ENCODE measurements around the gene RHOBTB1.
"Not testable (repeated sequence)": the region's sequence is repeated elsewhere in the genome, so short reads cannot be mapped to it uniquely, and the experiment has no call there.

The RHOBTB1 gene

DNA sequence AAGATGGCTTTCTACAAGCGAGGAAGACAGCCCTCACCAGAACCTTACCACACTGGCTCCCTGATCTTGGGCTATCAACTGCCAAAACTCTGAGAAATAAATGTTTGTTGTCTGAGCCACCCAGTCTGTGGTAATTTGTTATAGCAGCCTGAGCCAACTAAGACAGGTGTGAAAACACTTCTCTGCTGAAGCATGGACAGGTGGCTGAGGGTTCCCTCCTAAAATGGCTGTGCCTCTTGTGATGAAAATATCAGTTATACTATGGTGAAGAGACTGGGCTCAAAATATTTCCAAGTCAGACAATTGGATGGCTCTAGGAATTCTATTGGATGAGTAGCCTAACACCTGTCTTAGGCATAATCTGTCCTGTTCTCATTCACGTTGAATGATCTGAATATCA lies 87.6 kb downstream of the RHOBTB1 start:
- no peak for DNase-seq

- no peak for DNase-seq
Measured at GRCh38 chr10:60853637-60854036, 90.3 kb downstream of the RHOBTB1 start.

DNA sequence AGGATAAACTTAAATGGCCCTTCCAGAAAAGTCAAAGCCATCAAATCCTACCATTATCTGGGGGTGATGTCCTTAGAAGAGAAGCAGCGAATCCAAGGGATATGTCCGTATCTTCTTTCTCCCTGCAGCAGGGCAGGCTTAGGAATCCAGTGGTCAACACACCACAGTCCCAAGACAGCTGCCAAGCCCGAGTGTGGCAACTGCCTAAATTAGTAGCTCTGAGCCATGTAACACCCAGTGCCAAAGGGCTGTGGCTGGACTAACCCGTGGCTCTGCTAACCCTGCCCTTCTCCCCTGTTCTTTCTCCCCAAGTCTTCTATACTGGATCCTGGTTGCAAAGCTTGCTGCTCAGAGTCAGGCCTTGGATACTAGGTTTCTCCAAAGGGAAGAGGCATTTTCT lies 90.9 kb downstream of the RHOBTB1 start:
- DNase-seq = no peak

- no peak for DNase-seq
Measured at GRCh38 chr10:60849740-60850139, 94.2 kb downstream of the RHOBTB1 start.

GRCh38 chr10:60849217-60849616 lies 94.8 kb downstream of the RHOBTB1 start:
- DNase-seq = no peak

DNA sequence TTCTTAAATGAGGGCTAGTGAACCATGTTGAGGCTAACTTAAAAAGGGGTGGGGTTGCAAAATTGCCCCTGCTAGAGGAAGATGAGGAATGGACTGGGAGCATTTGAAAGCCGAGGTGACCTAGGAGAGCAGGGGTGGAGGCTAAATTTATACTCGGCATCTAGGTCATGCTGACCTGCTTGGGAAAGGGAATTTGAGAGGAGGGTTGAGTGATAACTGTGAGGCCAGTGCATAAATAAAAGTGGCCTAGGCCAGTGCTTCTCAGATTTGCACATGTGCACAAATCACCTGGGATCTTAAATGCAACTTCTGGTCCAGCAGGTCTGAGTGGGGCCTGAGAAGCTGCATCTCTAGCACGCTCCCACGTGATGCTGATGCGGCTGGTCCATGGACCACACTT lies 95.3 kb downstream of the RHOBTB1 start:
- no peak for DNase-seq

DNA sequence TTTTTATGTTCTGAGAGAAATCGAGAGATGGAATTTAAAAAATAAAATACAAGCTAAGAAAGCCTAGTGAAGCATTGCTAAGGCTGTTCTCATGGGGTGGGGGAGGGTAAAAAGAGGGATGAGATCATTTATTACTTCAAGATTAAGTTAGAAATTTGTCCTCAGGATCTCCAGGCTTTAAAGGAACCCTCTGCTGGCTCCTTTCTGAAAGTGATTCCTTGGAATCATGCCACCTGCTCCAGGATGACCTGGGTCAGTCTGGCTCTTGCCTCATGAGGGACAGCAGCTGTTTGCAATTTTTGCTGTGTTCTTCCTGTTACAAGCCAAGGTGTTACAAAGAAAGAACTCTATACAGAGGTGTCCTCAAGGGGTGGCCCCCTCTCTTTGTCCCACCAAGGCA lies 95.9 kb downstream of the RHOBTB1 start:
- DNase-seq = no peak

GRCh38 chr10:60846173-60846572 lies 97.8 kb downstream of the RHOBTB1 start:
- DNase-seq = no peak

DNA sequence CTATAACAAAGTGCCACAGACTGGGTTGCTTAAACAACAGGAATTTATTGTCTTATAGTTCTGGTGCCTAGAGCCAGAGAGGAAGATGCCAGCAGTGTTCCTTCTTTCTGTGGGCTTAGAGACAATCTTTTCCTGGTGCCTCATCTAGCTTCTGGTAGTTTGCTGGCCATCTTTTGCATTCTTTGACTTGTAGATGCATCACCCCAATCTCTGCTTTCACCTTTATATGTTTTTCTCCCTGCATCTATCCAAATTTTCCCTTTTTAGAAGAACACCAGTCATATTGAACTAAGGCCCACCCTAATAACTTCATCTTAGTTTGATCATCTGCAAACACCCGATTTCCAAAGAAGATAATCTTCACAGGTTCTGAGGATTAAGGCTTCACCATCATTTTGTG lies 98.9 kb downstream of the RHOBTB1 start:
- no peak for DNase-seq

- DNase-seq = no peak
Measured at GRCh38 chr10:60842694-60843093, 101.3 kb downstream of the RHOBTB1 start.

DNA sequence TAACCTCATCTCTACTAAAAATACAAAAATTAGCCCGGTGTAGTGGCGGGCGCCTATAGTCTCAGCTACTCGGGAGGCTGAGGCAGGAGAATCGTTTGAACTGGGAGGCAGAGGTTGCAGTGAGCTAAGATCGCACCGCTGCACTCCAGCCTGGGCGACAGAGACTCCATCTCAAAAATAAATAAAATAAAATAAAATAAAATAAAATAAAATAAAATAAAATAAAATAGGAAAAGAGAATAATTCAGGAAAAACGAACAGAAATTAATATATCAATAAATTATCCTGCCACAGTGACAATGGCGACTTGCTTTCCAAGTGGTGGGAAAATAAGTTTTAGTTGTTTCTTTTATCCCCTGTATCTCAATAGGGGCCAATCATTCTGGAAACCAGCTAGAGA lies 102.8 kb downstream of the RHOBTB1 start:
- DNase-seq = not testable (repeated sequence)

GRCh38 chr10:60835049-60835448 lies 108.9 kb downstream of the RHOBTB1 start:
- no peak for DNase-seq

- DNase-seq = no peak
Measured at GRCh38 chr10:60834401-60834800, 109.6 kb downstream of the RHOBTB1 start.

- DNase-seq = not testable (repeated sequence)
Measured at GRCh38 chr10:60832136-60832535, 111.8 kb downstream of the RHOBTB1 start.

- DNase-seq = no peak
Measured at GRCh38 chr10:60828489-60828852, 115.5 kb downstream of the RHOBTB1 start.

- no peak for DNase-seq
Measured at GRCh38 chr10:60827791-60828488, 116.0 kb downstream of the RHOBTB1 start.

DNA sequence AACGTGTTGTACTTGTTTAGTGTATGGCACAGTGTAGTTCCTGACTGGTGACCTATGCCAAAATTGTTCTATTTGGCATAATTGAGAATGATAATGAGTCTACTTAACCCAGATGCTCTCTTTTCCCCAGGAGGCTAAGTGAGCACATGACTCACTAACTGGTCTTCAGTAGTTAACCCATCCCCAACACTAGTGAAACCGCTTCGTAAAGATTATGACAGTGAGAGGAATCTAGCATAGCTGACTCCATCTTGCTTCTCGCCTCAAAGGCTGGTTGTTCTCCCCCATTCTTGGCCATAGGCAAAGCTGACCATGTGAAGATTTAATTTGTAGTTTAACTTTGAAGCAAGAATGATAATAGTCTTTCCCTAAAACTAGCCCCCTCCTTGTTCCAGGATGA lies 118.5 kb downstream of the RHOBTB1 start:
- no peak for DNase-seq

DNA sequence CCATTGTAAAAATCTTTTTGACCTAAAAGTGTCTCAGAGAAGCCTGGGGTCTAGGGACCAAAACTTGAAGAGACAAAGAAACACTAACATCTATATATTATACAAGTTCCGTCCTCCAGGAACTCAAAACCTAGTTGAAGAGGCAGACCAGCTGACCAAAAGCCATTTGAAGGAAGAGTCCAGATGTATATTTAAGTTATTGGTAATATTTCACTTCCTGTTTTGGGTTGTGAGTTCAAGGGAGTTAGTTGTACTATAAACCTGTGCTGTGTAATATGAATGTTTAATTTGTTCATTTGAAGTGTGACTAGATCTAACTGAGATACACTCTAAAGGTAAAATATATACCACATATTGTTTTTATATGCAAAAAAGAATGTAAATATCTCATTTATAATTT lies 120.7 kb downstream of the RHOBTB1 start:
- DNase-seq = no peak

DNA sequence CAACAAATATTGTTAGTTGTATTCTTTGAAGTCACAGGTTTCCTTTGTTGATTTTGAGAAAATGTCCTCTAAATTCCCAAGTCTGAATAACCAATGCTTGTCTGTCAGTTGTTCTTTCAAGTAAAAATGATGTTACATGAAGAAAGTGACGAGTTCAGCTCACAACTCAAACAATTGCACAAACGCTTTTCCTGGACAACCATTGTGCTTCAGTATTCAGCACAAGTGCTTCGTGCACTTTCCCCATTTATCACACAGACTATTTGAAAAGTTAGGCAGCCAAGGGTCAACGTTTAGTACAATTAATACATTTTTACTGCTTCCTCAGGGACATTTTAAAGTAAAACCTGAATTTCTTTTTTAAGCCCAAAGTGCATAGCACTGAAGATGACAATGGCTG lies 121.2 kb downstream of the RHOBTB1 start:
- no peak for DNase-seq

- no peak for DNase-seq
Measured at GRCh38 chr10:60821656-60822055, 122.3 kb downstream of the RHOBTB1 start.

GRCh38 chr10:60820093-60820754 lies 123.8 kb downstream of the RHOBTB1 start:
- DNase-seq = no peak

Data from activated T-cell treated with anti-CD3 and anti-CD28 coated beads for 4 hours (primary cell).